Raji (cell line): Measurements from ENCODE around the gene NAA80.
A peak's percentile ranks its signal among the peaks of the same experiment; 100 is the strongest.

ENCODE experiments used
- POLR2A ChIP-seq: IDR thresholded peaks from 2 replicates; pipeline ENCODE4 v1.6.1; 2011; ENCODE audit warnings: low read depth, low read length, control low read depth; ENCODE audit not compliant: insufficient read depth

NAA80 gene

DNA sequence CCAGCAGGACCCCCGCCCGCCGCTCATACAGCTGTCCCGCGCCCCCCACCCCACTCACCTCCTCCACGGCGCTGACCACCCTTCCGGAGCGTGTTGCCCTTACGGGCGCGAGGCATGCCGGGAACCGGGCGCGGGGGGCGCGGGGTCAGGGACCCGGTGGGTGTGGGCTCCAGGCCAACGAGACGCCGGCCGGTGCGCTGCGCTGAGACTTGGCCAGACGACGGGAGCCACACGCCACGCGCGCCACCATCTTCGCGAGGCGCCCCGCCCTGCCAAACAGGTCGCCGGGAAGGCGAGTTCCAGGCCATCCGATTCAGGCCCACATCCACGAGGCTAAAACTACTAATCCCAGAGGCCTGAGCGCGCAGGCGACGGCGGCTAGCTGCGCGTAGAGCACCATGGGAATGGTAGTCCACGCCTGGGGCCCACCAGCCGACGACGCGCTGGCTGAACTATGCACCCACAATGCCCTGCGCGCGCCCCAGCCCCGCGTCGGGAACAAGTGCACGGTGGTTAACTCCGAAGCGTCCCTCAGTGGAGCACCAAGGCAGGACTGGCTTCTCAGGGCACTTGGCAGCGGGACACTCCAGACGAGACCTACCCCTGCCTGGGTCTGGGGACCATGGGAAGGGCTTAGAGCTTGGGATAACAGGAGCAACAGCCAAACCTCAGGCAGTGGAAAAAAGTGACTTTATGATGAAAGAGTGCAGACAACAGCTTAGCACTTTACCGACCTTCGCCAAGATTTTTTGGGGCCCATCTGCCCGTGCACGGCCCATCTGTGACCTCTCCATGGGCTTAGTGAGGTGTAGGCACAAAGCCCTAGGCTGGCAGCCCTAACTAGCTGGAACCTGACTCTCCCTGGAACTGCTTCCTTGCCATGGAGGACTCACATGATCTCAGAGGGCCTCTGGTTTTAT, 6.8 kb downstream of the NAA80 start, which contains the start of gene IFRD2:
Gene IFRD2 (minus strand): TSS at position 271 of the 920 bp plus-strand sequence. CDS start 155 bp downstream, at position 116.
- TF ChIP-seq POLR2A = peak; percentile 88

DNA sequence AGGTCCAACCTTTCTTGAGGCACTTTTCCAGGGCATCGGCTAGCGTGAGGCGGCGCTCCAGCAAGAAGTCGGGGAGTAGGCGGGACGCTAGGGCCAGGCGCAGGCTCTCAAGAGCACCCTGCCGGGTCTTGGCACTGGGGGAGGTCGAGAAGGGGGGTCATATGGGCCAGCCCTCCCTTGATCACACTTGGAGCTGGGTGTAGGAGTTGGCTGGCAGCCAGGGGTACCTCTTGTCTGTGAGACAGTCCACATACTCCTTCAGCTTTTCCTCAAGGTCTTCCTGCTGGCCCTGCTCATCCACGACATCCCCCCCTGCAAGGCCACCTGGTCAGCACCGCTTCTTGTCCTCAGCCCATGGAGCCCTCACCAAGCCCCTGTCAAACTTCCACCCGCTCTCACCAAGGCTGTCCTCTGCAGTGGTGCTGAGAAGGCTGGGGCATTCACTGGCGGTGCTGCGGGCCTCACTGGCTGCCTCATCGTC, 9.0 kb downstream of the NAA80 start:
- no peak for TF ChIP-seq POLR2A

DNA sequence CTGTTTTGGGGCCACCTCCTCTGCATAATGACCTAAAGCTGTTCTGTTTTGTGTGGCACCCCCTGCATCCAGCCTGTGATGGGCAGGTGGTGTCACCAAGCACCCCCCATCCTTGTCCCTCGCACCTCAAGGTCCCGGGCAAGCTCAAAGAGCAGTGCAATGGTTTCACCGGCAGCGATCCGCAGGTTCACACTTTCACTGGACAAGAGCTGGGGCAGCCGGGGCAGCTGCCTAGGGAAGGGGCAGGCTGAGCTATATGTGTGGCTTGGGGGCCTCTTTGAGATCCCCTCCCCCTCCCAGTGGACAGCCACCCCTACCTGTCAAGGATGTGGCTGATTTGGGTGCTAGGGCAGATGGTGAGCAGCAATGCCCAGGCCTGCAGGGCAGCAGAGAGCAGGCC, 10.1 kb downstream of the NAA80 start:
- TF ChIP-seq POLR2A = no peak

DNA sequence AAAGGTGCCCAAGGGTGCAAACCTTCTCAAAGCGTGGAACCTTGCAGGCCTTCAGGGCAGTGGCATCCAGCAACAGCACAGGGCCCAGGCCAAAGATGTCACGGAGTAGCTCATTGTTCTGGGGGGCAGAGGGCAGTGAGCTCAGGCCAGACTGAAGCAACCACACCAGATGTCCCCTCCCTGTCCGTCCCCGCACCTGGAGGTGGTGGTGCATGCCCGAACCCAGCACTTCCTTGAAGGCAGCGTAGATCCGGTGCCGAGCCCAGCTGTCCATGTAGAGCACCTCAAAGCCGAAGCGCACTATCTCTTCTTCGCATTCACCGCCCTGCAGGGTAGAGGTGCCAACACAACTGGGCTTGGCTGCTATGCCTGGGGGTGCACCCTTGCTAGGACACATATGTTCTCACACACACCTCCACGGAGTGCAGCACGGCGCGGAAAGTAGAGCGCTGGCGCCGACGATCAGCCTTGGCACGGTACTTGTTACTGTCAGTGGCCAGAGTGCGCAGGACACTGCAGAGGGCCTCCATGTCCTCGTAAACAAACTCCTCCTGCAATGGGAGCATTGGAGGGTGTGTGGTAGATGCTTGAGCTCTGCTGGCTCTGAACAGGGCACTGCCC, 10.7 kb downstream of the NAA80 start:
- no peak for TF ChIP-seq POLR2A

DNA sequence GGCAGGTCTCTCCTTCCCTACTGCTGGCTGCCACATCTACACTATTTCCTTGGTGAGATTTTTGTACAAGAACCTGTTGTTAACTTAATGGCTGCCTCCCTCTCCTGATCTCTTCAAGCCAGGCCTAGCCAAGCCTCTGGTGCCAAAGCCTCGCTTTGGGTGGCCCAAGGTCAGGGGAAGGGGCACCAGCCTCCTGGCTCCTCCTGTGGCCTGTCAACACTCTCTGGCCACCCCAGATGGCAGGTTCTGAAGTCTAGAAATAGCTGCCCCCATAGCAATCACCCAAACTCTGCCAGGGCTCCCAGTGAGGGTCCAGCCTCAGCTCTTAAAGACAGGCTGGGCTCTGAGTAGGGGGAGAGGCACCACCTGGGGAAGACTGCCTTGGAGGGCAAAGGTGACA, 11.9 kb downstream of the NAA80 start:
- TF ChIP-seq POLR2A = no peak

DNA sequence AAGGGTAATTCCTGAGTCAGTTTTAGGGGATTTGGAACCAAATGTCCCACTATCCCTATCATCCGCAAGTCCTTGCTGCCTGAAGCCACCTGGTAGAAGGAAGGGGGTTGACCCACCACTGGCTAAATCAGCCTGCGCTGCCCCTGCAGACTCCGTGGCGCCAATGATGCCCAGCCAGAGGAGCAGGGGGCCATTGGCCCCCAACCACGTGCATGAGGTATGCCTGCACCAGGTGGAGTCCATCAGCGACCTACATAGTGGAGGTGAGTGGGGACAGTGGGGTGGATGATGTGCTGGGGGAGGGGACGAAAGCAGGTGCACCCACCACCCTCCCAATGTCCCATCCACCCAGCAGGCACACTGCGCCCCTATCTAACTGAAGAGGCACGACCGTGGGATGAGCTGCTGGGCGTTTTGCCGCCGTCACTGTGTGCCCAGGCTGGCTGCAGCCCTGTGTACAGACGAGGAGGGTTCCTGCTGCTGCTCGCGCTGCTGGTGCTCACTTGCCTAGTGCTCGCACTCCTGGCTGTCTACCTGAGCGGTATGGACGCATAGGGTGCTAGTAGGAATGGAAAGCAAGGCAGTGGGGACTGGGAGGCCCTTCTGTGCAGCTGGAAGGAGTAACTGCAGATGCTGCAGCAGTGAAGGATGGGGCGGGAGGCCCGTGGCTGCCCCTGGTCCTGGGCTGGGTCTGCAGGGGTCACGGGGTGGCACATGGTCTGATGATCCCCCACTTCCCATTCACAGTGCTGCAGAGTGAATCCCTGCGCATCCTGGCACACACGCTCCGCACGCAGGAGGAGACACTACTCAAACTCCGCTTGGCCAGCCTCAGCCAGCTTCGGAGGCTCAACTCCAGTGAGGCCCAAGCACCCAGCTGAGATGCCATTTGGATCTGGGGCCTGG, 12.6 kb downstream of the NAA80 start:
- TF ChIP-seq POLR2A = no peak

DNA sequence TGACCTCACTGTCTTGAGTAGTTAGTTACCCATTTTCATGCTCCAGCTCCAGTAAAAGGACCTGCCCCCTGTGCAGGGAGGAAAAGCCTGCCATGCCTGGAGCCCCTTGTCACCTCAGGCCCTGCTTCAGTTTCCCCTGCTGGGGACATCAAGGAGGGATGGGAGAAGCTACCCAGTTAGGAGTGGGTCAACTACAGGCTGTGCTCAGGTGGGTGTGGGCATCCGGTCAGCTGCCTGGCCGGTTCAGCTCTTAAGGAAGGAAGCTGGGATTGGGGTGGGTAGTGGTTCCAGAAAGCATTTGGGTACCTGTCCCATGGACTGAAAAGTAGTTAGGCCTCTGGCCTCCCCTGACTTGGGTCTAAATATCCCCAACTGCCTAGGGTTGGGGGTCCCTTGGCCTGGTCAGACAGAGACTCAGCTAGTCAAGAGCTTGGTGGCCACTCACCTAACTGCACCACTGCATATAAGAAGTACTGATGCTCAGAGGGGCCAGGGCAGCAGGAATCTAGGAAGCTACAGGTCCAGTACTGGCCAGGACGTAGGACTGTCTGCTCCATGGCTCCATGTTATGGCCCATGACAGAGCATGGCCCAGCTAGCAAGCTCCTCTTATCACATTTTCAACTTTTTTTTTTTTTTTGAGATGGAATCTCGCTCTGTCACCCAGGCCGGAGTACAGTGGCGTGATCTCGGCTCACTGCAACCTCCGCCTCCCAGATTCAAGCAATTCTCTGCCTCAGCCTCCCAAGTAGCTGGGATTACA, 19.8 kb downstream of the NAA80 start:
- no peak for TF ChIP-seq POLR2A

DNA sequence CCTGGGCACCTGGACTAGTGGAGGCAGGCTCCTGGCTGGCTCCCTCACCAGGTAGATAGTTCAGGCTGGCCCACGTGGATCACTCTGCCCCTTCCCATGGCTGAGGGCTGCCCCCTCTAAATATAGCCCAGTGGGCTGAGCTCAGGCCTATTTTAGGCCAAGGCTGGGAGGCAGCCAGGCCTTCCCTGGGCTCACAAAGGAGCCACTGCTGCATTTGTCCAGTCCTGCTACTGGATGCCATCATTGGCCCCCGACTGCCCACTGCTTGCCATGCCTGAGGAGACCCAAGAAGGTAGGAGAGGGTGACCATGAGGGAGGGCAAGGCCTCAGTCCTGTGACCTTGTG, 20.4 kb downstream of the NAA80 start, which contains the start of gene LSMEM2:
Gene LSMEM2 (plus strand): TSS at position 208 of the 345 bp plus-strand sequence. CDS start 27 bp downstream, at position 235.
- no peak for TF ChIP-seq POLR2A

DNA sequence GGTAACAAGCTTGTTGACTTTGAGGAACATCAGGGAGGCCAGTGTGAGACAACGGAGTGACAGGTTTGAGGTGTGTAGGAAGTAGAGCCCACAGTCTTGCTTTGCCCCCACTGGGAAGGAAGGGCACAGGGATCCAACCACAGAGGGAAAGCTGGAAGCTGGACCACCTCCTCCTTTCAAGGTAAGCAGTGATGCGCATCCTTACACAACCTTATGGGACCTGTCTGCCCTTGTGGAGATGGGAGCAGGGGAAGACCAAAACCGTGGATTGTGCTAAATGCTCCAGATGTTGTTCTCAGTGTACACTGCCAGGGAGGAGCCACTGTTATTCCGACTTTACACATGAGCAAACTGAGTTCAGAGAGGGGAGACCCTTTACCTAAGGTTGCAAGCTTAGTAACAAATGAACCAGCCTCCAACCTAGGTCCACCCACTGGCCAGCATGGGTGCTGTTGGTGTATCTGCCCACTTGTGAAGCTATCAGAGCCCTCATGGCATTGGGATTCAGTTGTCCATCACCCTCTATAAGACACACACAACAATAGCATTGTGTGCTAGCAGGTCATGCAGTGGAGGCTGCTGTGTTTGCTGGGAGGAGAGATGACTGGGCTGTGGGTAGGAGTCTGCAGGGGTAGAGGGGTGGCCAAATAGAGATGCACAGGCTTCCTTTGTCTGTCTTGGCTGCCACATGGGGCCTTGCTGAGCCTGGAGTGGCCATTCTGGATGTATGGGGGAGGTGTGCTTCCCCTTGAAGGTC, 20.9 kb downstream of the NAA80 start:
- TF ChIP-seq POLR2A = no peak

DNA sequence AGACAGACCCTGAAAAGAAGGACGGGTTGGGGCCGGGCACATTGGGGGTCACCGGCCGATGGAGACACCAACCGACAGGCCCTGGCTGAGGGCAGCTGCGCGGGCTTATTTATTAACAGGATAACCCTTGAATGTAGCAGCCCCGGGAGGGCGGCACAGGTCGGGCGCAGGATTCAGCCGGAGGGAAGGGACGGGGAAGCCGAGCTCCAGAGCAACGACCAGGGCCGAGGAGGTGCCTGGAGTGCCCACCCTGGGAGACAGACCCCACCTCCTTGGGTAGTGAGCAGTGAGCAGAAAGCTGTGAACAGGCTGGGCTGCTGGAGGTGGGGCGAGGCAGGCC, 22.5 kb downstream of the NAA80 start:
- TF ChIP-seq POLR2A = no peak

DNA sequence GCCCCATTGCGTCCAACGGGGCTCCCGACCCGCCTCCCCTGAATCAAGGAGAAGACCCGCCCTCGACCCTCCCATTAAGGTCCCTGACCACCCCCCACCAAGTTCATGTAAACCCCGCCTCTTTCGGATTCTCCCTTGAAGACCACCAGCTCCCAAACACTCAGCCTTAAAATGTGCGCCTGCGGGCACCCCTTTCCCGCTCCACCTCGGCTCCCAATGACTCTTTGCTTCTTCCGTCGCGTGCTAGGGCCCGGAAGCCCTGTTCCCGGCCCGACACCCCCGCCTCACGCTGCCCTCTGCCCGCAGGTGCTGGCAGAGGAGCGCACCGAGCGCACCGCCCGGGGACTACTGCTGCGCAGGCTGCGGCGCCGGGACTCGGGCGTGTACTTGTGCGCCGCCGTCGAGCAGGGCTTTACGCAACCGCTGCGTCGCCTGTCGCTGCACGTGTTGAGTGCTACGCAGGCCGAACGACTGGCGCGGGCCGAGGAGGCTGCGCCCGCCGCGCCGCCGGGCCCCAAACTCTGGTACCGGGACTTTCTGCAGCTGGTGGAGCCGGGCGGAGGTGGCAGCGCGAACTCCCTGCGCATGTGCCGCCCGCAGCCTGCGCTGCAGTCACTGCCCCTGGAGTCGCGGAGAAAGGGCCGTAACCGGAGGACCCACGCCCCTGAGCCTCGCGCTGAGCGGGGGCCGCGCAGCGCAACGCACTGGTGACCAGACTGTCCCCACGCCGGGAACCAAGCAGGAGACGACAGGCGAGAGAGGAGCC, 23.0 kb downstream of the NAA80 start:
- TF ChIP-seq POLR2A = no peak

DNA sequence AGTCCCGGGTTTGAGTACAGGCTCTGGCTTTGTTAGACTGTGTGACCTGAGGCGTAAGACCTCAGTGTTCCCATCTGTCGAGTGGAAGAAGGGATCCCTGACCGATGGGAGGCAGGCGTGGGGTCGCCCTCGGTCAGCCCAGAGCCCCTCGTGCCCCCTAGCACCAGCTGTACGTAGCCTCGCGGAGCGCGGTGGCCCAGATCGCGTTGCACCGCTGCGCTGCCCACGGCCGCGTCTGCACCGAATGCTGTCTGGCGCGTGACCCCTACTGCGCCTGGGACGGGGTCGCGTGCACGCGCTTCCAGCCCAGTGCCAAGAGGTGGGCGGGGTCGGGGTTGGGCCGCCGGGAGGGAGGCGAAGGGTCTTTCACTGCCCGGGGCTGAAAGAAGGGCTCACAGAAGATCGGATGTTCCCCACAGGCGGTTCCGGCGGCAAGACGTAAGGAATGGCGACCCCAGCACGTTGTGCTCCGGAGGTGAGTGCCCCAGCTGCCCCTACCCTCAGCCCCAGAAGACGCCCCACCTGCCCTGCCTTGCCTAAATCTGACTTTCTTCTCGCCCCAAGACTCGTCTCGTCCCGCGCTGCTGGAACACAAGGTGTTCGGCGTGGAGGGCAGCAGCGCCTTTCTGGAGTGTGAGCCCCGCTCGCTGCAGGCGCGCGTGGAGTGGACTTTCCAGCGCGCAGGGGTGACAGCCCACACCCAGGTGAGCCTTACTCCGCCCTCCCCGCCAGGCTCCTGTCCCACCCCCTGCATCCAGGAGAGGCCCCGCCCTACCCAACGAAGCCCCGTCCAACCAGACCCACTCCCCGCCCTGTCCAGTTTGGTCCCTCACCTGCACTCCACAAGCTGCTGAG, 23.8 kb downstream of the NAA80 start:
- TF ChIP-seq POLR2A = no peak
